Measurements from ENCODE around the gene SEMA3C. TPM values are rescaled to one million over a fixed set of nuclear protein-coding genes. Genes with fewer than 3 reads are reported as not detected.

Gene SEMA3C
- total and polyA plus RNA-seq, 8 donors: 0.28 to 11.3 (median 1.0) TPM

GRCh38 chr7:80842022-80842790, 76.6 kb downstream of the SEMA3C start:
- intact Hi-C loops (cut with DNase I): no loop called here
- Histone ChIP-seq H3K9me3 (no peaks in the 10 kb centered on the region), H3K4me3 (no peak overlapping the region), H3K4me1 (no peaks in the 10 kb centered on the region), H3K27ac (no peak overlapping the region), H3K27me3 (peaks cover 0 to 4% (median 0%) of the 10 kb centered on the region in 4 donors), H3K36me3 (no peaks in the 10 kb centered on the region)
- no peak for ATAC-seq
- no peak for FAIRE-seq
- no peak for TF ChIP-seq CTCF (IDR thresholded peaks at IDR 0.05)
- 80 to 81% methylated on average over 4 of the region's 4 CpGs for WGBS, 2 donors
- DNase-seq: no peak

DNA sequence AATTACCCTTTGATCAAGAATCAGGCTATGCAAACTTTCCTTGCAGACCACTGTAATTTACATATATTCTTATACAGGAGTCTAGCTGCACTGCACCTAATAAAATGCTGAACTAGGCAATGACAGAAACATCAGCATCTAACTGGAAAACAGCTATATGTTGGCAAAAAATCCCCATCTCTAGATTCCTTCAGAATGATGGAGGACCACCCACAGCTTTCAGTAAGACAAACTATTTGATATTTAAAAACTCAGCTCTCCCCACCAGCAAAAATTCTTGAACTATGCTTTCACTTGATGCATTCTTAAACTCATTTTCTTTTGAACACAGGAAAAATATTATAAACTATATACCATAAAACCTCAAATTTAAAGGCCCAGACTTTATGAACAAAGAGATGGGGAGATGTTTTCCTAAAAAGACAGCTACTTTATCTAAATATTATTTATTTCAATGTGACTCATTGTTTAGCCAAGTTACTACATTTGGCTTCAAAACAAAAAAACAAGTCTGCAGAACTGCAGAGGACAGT, 77.4 kb downstream of the SEMA3C start:
- no peaks in the 10 kb centered on the region for H3K9me3 ChIP-seq
- intact Hi-C loops (cut with DNase I): no loop called here
- no peak overlapping the region for H3K4me3 ChIP-seq
- H3K27ac ChIP-seq: no peak overlapping the region
- H3K4me1 ChIP-seq: no peaks in the 10 kb centered on the region
- H3K27me3 ChIP-seq: peaks cover 0 to 4% (median 0%) of the 10 kb centered on the region in 4 donors
- DNase-seq: no peak
- FAIRE-seq: no peak
- H3K36me3 ChIP-seq: no peaks in the 10 kb centered on the region
- no peak for TF ChIP-seq CTCF (IDR thresholded peaks at IDR 0.05)
- ATAC-seq: no peak

DNA sequence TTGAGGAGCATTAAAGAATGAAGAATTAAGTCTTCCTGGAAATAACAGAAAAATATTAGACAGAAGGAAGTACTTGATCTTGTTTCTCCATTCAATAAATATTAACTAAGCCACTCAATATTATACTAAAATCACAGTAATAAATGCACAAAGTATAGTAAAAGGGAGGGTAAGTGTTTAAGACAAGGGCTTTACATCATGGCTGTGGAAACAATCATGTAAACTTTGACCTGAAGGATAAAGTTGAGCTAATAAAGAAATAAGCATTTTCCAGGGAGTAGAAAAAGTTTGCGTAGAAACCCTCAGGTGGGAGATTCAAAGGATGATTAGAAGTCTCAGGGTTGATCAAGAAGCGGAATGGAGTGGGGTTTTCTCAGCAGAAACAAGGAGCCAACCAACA, 78.2 kb downstream of the SEMA3C start:
- Histone ChIP-seq H3K4me1 (no peaks in the 10 kb centered on the region), H3K4me3 (no peak overlapping the region), H3K36me3 (no peaks in the 10 kb centered on the region), H3K27ac (no peak overlapping the region), H3K27me3 (no peaks in the 10 kb centered on the region), H3K9me3 (no peaks in the 10 kb centered on the region)
- WGBS, 2 donors: 82 to 91% methylated on average over 2 of the region's 2 CpGs
- intact Hi-C loops (cut with DNase I): no loop called here
- ATAC-seq: no peak
- no peak for DNase-seq
- no peak for FAIRE-seq
- TF ChIP-seq CTCF (IDR thresholded peaks at IDR 0.05): no peak

- DNase-seq (no peak), ATAC-seq (no peak), FAIRE-seq (no peak)
- TF ChIP-seq CTCF (IDR thresholded peaks at IDR 0.05): no peak
- no peaks in the 10 kb centered on the region for H3K4me1 ChIP-seq
- H3K9me3 ChIP-seq: no peaks in the 10 kb centered on the region
- no peaks in the 10 kb centered on the region for H3K27me3 ChIP-seq
- H3K4me3 ChIP-seq: no peak overlapping the region
- H3K36me3 ChIP-seq: no peaks in the 10 kb centered on the region
- intact Hi-C loops (cut with DNase I): no loop called here
- no peak overlapping the region for H3K27ac ChIP-seq
Measured at GRCh38 chr7:80839855-80840254, 79.0 kb downstream of the SEMA3C start.

DNA sequence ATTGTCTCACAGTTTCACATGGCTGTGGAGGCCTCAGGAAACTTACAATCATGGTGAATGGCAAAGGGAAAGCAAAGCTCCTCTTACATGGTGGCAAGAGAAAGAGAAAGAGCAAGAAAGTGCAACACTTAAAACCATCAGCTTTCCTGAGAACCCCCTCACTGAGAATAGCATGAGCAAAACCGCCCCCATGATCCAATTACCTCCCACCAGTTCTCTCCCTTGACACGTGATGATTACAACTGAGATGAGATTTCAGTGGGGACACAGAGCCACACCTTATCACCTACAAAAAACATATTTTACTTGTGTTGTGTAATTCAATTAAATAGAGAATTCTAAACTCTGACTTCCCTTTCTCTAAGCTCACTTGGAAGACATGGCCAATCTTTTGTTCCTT, 80.2 kb downstream of the SEMA3C start:
- ATAC-seq (no peak), FAIRE-seq (no peak), DNase-seq (no peak)
- no peak for TF ChIP-seq CTCF (IDR thresholded peaks at IDR 0.05)
- Histone ChIP-seq H3K9me3 (no peaks in the 10 kb centered on the region), H3K36me3 (no peaks in the 10 kb centered on the region), H3K27me3 (no peaks in the 10 kb centered on the region), H3K4me3 (no peak overlapping the region), H3K27ac (no peak overlapping the region), H3K4me1 (no peaks in the 10 kb centered on the region)
- 41 to 83% methylated on average over 2 of the region's 2 CpGs for WGBS, 2 donors
- intact Hi-C loops (cut with DNase I): no loop called here

All from pancreas (tissue), 10 donors.